HG03565 (cell line): ENCODE data around the gene SMYD3.
"Not testable (repeated sequence)": the region's sequence is repeated elsewhere in the genome, so short reads cannot be mapped to it uniquely, and the experiment has no call there.

Experiments
- ATAC-seq: cut with Tn5 transposase; IDR thresholded peaks from one replicate; pipeline ENCODE4 v1.9.1; 2021; ENCODE audit warnings: mild to moderate bottlenecking, moderate library complexity; ENCODE audit not compliant: unreplicated experiment

SMYD3 gene

GRCh38 chr1:246367041-246367440, 140.0 kb downstream of the SMYD3 start:
- ATAC-seq, result no peak

DNA sequence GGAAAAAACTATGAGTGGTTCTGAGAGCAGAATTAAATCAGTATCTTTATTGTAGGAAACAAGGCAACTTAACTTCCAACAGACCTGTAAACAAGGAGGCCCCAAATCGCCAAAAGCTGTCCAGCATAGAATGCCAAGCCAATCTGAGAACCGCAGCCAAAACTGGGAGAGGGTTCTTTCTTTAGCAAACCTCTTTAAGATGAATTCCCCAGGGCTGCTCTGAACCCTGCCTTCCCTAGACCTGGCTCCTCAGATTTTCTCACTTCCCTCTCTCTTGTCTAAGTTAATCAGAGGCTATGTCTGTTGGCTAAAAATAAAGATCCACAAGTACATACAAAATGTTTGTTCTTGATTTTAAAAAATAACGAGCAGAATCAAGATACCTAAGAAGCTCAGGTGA, 141.4 kb downstream of the SMYD3 start:
- ATAC-seq, result no peak

- ATAC-seq, result peak; percentile 77
These were observed 142.6 kb downstream of the SMYD3 start for GRCh38 chr1:246364415-246364941.

DNA sequence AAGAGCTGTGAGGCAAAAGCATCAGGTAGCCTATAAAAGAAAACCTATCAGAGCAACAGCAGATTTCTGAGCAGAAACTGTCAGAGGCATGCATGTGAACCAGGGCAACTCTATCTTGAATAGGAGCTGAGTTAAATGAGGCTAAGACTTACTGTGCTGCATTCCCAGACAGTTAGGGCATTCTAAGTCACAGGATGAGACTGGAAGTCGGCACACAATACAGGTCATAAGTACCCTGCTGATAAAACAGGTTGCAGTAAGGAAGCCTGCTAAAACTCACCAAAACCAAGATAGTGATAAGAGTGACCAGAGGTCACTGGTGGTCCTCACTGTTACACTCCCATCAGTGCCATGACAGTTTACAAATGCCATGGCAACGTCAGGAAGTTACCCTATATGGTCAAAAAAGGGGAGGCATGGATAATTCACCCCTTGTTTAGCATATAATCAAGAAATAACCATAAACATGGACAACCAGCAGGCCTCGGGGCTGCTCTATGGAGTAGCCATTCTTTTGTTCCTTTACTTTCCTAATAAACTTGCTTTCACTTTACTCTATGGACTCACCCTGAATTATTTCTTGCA, 150.0 kb downstream of the SMYD3 start:
- ATAC-seq, result not testable (repeated sequence)

- no peak for ATAC-seq
These were observed 151.5 kb downstream of the SMYD3 start for GRCh38 chr1:246355411-246356230.

DNA sequence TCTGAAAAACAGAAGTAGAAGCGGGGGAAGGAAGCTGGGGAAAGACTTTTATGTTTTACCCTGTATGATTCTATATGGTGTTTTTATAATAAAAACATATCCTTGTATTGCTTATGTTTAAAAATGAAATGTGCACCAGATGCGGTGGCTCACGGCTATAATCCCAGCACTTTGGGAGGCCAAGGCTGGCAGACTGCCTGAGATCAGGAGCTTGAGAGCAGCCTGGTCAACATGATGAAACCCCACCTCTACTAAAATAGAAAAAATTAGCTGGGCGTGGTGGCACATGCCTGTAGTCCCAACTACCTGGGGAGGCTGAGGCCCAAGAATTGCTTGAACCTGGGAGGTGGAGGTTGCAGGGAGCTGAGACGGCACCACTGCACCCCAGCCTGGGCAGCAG, 155.4 kb downstream of the SMYD3 start:
- ATAC-seq, result no peak

- no peak for ATAC-seq
These were observed 156.3 kb downstream of the SMYD3 start for GRCh38 chr1:246350745-246351144.

DNA sequence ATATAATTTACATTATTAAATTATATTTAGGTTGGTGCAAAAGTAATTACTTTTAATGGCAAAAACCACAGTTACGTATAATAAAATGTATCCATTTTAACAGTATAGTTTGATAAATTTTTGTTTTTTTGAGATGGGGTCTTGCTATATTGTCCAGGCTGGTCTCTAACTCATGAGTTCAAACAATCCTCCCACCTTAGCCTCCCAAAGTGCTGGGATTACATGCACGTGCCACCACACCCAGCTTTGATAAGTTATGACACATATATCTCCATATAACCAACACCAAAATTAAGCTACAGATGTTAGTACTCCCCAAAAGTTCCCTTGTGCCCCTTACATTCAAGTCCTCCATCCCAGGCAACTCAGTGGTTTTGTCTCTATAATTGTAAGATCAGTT, 163.1 kb downstream of the SMYD3 start:
- ATAC-seq, result no peak

DNA sequence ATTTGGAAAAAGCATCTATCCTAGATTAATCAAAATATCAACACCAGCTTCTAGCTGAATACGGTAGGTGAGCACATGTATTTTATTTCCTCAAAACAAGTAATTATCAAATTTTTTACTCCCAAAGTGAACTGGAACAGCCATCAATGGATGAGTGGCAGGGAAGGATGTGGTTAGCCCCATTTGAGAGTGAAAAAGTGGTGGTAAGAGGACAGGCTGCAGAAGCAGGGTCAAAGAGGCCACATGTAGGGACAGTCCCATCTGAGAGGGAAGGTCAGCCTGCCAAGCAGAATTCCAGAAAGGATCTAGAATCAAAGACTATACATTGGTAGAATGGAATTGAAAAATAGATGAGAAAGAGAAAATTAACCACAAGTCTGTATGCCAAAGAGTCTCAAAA, 163.8 kb downstream of the SMYD3 start:
- no peak for ATAC-seq

DNA sequence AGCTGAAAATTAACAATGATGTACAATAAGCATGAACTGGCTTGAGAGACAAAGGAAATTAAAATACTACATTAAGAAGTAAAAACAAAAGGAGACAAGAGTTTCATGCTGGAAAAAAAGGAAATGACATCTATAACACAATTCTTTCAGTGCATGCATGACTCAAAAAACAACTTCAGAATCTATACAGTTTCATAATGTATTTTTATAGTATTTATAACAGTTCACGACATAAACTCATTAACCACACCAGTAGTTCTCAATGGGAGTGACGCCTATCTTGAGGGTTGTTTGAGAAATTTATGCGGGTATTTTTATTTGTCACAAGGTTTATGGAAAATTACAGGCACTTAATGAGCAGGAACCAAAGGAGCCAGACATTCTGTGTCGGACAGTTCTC, 168.5 kb downstream of the SMYD3 start:
- peak; percentile 61 for ATAC-seq

DNA sequence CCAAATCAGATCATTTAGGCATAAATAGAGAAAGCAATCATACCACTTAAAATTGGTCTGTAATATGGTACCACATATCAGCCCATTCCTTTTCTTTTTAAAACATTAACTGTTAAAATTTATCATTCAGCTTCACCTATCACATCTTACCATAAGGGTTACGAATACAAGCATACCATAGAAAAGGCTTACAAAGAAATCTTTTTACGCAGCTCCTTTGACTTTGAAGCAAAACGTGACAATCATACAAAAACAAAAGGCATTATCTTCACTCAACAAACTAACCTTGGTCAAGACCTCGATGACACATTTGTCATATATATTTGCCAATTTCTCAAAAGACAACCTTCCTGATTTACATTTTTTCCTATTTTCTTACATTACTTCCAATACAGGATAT, 169.0 kb downstream of the SMYD3 start:
- no peak for ATAC-seq

DNA sequence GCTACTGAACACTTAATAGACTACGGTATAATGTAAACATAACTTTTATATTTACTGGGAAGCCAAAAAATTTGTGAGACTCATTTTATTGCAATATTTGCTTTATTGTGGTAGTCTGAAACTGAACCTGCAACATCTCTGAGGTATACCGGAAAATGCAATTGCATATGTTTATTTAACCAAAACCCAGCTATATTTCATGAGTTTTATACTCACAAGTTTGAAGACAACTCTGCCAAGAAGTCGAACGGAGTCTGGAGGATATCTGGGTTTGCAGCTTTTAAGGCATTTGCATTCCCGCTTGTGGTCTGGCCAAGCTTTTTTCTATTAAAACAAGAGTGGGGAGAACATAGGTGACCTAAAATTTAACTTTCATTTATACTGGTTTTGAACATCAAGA, 171.9 kb downstream of the SMYD3 start:
- ATAC-seq, result no peak

- no peak for ATAC-seq
These were observed 173.2 kb downstream of the SMYD3 start for GRCh38 chr1:246333855-246334254.

DNA sequence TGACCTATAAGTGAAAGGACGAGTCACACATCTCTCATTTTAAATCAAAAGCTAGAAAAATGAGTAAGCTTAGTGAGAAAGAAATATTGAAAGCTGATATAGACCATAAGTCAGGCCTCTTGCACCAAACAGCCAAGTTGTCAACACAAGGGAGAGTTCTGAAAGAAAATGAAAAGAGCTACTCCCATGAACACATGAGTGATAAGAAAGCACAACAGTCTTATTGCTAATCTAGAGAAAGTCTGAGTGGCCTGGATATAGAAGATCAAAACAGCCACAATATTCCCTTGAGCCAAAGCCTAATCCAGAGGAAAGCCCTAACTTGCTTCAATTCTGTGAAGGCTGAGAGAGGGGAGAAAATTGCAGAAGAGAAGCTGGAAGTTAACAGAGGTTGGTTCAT, 175.0 kb downstream of the SMYD3 start:
- no peak for ATAC-seq

- ATAC-seq, result peak; percentile 98
These were observed 177.2 kb downstream of the SMYD3 start for GRCh38 chr1:246329900-246330299.

- not testable (repeated sequence) for ATAC-seq
These were observed 177.8 kb downstream of the SMYD3 start for GRCh38 chr1:246329292-246329691.

DNA sequence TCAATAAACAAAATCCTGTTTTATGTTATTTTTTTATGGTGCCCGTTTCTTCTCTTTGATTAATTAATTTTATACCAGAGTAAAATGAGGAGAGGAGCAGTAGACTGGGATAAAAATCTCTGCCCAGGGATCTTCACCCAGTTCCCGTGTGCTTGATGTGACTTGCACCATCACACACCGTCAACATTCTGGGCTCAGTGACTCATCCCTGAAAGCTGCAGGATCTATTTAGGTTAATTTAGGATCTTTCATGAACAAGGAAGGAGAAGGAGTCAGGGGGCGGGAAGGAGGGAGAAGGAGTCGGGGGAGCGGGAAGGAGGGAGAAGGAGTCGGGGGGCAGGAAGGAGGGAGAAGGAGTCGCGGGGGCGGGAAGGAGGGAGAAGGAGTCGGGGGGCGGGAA, 182.4 kb downstream of the SMYD3 start:
- no peak for ATAC-seq

DNA sequence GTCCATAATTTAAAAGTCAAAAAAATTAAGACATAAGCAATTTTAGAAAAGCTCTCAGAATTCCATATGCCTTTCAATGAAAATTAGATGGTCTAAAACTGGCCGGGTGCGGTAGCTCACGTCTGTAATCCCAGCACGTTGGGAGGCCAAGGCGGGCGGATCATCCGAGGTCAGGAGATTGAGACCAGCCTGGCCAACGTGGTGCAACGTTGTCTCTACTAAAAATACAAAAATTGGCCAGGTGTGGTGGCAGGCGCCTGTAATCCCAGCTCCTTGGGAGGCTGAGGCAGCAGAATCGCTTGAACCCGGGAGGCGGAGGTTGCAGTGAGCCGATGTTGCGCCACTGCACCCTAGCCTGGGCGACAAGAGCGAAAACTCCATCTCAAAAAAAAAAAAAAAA, 183.0 kb downstream of the SMYD3 start:
- not testable (repeated sequence) for ATAC-seq

DNA sequence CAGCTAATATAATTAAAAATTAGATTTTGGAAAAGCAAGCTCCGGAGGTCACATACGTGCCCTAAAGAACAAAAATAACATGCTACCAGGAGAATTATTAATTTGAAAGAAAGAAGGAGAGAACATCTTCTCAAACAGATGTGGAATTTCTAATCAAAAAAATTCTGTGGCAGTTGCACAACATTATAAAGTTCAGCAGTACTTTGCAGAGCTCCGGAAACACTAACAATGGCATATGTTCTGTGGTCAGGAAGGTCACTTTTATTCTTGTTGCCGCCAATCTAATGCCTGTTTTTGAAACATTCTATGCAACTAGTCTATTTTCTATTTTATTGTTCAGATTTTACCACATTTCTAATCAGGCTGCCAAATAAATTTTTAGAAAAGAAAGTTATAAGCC, 186.8 kb downstream of the SMYD3 start:
- no peak for ATAC-seq

- ATAC-seq, result no peak
These were observed 187.9 kb downstream of the SMYD3 start for GRCh38 chr1:246319083-246319714.

DNA sequence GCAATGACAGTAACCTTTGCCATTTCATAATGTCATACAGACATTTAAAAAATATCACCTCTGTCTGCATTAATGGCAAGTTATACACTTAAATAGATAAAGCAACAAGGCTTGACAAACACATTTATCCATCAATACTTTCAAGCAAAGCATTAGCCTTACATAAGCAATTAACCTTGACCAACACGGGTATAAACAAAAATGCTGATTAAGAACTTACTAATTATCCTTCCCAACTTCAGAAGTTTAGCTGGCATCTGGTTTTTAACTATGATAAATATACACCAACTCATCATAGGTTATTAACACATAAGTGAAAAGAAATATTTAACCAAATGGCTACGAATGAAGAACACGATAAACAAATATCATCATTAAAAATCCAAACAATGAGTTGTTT, 188.5 kb downstream of the SMYD3 start:
- no peak for ATAC-seq

DNA sequence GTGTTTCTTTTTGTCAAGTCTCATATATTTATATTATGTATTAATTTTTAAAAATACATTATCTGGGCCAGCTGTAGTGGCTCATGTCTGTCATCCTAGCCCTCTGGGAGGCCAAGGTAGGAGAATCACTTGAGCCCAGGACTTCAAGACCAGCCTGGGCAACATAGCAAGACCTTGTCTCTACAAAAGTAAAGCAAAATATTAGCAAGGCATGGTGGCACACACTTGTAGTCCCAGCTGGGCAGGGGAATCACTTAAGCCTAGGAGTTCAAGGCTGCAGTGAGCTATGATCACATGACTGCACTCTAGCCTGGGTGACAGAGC, 189.1 kb downstream of the SMYD3 start:
- ATAC-seq, result no peak
